HG03575 (cell line): ENCODE results near the gene ANKLE2.
"Not testable (repeated sequence)": the region's sequence is repeated elsewhere in the genome, so short reads cannot be mapped to it uniquely, and the experiment has no call there.

Source experiments
- ATAC-seq: cut with Tn5 transposase; IDR thresholded peaks from one replicate; pipeline ENCODE4 v1.9.1; 2021; ENCODE audit not compliant: unreplicated experiment, insufficient number of reproducible peaks, low FRiP score; ENCODE audit errors: extremely low read depth

Gene ANKLE2

DNA sequence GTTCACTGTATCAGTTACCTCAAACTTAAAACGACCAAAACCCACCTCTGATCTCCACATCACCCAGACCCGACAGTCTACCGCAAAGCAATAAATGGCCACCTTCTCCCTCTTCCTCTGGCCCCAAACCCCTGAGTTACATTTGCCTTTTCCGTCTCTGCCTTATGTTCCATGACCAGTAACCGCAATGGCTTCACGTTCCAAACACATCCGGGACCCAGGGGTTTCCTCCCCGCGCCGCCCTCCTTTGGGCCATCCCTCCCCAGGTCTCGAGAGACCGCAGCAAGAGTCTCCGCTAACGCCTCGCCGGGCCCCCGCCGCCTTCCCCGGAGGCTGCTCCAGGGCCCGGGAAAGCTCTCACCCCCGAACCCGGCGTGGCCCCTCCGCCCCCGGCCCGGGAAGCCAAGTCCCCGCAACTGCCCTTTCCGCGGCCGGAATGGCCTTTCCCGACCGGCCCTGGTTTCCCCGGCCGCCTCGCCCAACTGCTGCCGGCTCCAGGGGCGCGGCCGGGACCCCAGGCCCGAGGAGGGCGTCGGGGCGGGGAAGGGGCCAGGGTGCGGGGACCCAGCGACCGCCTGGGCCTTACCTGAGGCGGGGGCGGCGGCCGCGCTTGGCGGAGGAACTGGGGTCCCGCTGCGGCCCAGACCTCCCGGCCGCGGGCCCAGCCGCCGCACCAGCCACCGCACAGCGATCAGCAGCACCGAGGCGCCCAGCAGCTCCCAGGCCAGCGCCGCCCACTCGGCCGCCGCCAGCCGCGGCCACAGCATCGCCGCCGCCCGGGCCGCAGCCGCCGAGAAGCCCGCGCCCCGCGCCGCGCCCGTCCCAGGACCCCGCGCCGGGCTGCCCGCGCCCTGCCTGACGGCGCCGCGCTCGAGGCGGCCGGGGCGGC is at the start of gene ANKLE2:
Gene ANKLE2 (minus strand): TSS at position 801 of the 889 bp plus-strand sequence. CDS start 34 bp downstream, at position 767.
- ATAC-seq: no peak

DNA sequence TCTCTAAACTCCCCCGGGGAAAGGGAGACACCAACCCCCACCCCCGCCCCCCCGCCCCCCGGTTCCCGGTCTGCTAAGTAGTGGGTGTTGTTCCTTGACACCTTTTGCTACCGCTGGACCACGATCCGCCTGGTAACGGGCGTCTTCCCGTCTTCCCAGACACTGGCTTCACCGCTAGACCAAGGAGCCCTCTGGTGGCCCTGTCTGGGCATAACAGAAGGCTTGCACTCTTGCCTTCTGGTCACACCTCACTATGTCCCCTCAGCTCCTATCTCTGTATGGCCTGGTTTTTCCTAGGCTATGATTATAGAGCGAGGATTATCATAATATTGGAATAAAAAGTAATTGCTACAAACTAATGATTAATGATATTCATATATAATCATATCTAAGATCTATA is 47.8 kb upstream of the ANKLE2 start:
- not testable (repeated sequence) for ATAC-seq

DNA sequence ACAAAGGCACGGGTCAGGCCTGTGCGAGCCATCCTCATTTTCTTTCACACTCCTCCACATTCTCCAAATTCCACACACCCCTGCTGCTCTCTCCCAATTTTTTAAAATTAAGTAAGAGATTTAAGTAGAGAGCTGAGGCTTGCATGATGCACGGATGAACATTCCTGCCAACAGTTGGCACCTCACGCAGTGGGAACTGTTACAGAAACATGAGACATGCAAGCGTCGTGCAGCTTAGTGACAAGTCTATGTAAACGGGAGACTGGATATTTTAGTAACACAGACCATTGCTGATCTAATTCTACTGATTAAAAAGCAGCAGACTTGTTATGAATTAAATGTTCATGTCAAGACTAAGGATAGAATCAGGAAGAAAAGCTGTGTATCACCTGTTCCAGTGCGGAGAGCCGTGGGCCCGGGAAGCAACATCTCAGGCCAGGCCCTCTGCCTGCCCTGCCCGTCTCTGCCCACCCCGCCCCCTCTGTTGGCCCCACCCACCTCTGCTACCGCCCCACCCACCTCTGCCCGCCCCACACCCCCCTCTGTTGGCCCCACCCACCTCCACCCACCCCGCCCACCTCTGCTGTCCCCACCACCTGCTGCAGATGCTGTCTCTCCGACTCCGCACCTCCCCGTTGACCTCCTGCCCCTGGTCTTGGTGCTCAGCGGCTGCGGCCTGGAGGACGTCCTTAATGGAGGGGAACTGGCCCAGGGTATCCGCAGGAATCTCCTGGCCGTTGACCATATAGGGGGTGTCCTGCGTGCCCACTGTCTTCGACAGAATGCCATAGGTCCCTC is 45.9 kb upstream of the ANKLE2 start:
- ATAC-seq: no peak

DNA sequence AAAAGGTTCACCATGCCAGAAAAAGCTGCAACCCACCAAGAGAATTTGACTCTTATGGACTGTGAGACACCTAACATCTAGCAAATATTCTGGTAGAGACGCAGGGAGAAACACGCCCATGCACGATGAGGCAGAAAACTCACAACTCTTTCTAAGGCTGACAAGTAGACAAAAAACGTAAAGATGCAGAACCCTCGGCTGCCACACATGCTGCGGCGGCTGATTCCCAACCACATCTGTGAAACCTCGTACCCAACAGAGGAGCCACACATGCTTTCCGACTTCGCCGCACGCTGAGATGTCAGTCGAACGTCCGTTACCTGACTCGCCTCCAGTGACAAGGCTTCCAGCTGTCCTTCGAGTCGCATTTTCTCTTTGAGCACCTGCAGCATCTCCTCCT is 45.2 kb upstream of the ANKLE2 start:
- no peak for ATAC-seq

DNA sequence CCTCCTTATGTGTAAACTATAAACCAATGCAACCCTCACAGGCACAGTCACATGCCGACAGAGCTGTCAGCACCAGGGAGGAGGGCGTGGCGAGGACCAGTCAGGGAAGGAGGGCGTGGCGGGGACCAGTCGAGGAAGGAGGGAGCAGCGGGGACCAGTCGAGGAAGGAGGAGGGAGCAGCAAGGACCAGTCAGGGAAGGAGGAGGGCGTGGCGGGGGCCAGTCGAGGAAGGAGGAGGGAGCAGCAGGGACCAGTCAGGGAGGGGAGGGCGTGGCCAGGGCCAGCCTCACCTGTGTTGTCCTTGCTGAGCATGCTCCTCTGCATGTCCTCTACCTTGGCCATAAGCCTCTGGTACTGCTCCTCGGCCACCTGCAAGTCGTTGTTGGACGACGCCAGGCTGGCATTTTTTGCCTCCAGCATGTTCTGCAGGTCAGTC is 42.8 kb upstream of the ANKLE2 start:
- ATAC-seq: no peak

DNA sequence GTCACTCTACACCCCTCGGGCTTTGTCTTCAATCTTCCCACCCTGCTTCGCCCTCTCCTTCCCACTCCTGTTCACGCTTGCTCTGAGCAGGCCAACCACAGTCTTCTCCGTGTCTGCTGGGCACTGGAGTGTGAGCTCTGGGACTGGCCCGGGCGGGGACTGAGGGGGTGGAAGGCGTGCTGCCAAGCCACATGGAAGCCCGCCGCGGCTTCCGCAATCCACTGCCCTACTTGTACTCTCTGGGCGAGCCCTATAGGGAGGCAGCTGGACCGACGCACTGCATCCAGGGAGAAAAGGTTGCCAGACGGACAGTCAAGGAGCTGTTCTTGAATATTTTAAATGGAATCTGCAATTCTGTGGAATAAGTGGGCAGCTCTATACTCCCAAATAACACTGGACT is 42.3 kb upstream of the ANKLE2 start:
- no peak for ATAC-seq

DNA sequence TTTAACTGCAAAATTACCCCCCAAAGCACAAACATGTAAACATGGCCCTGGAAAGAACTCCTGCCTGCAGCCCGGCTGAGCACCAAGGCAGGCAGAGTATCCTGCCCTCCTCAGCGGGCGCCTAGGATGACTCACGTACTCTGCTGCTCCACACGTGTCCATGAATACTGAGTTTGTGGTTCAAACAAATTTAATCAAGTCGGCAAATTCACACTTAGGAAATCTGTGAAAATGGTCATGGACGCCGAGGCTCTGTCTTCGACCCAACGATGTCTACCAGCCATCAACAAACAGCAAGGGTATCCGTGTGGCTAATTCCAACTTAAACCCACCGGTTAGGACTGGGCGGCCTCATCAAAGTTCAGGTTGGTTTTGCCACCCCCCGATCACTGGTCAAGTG is 41.5 kb upstream of the ANKLE2 start:
- no peak for ATAC-seq

DNA sequence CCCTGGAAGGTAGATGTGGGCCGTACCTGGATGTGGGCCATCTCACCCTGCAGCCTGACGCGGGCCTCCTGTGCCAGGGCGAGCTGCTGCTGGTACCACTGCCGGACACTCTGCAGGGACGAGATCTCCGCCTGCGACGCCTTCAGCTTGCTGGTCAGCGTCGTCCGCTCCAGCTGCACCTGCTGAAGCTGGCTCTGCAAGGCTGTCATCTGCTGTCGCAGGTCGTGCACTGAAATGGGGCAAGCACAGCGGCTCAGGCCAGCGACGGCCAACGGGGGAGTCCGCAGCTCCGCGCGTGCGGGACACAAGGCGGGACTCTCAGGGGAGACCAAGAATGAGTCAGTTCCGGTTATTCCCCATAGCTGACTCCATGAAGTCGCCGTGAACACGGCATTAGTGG is 40.1 kb upstream of the ANKLE2 start:
- no peak for ATAC-seq

DNA sequence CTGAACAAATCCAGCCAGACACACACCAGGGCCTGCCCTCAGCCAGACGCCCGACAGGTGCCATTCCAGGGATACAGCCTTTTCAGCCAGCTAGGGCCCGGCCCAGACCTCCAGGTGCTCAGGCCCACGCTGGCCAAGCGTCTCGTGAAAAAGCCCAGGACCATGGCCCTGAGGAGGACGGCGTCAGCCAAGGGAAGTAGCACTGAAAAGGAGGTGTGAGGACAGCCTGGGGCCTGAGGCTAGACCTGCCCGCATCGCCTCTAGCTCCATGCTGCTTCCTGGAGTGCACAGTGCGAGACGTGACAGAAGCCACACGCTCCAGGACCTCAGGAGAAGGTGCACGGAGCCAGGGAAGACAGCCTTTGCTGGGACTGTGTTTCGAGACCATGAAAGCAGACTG is 37.2 kb upstream of the ANKLE2 start:
- no peak for ATAC-seq

DNA sequence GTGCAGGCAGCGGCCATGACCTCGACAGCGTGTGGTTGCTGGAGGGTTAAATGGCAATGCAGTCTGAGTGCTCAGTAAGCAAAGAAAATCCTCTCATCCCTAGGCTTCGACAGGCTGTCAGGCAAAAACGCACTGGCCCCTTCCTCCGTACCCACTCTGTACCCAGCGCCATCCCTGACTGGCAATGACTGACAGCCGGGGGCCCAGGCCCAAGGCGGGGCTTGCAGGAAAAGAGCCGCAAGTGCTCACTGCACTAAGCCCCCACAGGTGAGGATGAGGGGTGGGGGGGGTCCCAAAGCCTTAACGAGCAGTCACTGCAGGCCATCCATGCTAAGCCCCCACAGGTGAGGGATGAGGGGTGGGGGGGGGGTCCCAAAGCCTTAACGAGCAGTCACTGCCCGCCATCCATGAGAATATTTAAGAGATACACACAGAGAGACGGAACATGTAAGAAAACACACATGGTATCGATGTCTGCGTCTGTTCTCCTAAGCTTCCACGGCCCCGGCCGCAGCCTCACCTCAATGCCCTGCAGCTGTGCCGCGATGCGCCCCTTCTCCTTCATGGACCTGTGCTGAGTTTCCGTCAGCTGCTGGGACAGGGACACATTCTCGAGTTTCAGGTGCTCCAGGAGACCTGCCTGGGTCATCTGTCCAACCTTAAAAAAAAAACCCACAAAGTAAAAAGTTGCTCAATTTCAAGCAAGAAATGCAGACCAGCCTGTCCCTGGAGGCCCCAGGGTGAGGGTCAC is 36.4 kb upstream of the ANKLE2 start:
- no peak for ATAC-seq

DNA sequence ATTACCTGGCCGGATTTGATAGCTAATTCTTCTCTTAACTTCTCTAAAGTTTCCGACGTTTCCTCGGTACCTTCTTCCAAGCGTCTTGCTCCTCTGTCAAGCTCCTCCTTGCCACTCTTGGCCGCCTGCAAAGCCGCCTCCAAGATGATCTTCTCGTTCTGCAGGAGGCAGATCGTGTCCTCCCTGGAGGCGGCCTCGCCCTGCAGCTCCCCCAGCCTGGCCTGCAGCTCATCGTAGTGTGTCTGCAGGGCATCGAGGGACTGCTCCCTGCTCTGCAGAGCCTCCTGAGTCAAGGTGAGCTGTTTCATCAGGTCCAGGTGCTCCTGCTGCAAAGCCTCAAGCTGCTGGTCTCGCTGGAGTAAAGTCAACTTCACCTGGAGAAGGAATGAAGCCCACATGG is 34.2 kb upstream of the ANKLE2 start:
- ATAC-seq: no peak

DNA sequence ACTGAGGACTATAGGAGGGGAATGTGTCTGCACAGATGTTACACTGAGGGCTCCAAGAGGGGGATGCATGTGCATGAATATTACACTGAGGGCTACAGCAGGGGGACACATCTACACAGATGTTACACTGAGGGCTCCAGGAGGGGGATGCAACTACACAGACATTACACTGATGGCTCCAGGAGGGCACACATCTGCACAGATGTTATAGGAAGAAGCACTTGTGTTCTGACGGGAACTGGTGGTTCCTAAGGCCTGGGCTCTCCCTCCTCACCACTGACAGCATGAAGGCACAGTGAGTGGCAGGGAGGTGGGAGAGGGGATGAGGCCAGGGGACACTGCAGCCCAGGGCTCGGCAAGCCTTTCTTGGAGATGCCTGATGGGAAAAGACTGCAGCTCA is 30.3 kb upstream of the ANKLE2 start:
- ATAC-seq: not testable (repeated sequence)

DNA sequence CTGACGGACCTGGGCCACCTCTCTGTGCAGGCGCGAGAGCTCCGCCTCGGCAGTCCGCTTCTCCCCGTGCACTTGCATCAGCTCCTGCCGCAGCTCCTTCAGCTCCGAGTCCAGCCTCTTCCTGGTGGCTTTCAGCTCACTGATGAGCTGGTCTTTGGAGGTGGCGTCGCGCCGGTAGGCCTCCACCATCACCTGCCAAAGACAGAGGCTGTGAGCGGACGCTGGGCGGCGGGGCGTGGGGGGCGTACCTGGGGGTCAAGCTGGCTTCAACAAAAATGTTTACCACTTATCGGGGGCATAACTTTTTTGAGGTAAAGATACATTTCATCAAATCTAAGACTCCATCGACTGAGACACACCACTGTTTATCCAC is 27.5 kb upstream of the ANKLE2 start:
- ATAC-seq: no peak

DNA sequence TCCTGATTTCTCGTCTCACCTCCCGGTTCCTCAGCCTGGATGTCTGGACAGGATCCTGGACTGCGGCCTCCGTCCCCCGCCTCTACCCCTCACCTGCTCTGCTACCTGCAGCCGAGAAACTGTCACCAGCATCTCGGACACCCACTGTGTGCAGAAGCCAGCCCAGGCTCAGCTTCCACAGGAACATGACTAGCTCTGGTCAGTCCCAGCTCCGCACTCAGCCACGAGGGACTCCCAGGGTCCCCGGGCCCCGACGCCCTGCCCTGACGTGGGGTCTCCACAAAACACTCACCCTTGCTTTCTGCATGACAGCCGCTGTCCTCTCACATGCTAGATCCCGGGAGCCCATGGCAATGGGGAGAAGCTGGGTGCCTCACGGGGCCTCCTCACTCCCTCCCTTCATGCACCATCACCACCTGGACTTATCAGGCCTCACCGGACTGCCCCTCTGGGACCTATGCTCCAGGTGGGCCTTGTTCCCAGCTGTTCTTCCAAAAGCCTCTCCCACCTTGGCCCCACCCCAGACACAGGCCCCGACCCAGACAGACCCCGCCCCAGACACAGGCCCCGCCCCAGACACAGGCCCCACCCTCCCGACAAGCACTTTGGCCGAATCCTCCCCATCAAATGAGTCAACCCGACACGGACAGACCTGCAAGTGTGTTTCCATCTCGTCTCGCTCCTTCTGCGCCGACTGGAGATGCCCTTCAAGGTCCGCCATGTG is 26.9 kb upstream of the ANKLE2 start:
- no peak for ATAC-seq

DNA sequence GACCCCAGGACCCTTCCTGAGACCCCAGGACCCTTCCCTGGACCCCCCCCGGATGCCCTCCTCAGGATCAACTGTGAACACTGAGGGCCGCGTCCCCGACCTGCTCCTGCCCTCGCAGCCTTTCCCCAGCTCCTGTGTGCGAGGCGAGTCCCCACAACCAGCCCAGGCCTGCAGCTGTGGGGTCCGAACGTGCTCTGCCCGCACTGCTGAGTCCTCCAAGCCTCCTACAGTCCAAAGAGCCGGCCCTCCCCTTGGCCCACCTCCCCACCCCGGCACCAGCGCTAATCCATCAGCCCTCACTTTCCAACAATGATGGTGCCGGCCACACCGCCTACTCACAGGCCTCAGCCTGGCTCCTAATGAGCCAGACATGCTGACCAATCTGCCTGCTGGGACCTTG is 26.2 kb upstream of the ANKLE2 start:
- ATAC-seq: no peak

DNA sequence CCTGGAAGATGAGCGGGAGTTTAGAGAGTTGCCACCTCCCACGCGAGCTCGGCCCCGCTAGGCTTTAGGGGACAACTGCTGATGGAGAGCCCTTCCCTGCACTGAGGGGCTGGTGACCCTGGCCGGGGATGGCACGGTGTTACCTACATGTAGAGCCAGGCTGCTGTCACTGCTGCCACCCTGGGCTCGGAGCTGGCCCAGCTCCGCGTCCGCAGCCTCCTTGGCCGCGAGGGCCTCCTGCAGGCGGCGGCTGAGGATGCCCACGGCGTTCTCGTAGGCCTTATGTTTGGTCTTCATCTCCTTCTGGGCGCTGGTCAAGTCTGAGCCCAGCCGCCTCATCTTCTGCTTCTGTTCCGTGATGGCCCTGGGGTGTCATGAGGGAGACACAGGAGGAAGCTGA is 24.6 kb upstream of the ANKLE2 start:
- ATAC-seq: no peak

DNA sequence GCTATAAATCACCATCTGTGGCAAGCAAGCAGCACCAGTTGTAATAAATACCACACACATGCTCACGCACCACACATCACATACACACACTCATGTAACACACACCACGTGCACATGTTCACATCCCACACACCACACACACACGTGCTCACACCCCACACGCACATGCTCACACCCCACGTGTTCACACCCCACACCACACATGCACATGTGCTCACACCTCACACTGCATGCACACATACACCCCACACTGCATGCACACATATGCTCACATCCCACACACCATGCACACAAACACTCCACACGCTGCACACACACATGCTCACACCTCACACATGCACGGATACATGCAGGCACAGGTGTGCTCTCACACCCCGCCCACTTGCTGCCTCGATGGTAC is 22.9 kb upstream of the ANKLE2 start:
- ATAC-seq: no peak

DNA sequence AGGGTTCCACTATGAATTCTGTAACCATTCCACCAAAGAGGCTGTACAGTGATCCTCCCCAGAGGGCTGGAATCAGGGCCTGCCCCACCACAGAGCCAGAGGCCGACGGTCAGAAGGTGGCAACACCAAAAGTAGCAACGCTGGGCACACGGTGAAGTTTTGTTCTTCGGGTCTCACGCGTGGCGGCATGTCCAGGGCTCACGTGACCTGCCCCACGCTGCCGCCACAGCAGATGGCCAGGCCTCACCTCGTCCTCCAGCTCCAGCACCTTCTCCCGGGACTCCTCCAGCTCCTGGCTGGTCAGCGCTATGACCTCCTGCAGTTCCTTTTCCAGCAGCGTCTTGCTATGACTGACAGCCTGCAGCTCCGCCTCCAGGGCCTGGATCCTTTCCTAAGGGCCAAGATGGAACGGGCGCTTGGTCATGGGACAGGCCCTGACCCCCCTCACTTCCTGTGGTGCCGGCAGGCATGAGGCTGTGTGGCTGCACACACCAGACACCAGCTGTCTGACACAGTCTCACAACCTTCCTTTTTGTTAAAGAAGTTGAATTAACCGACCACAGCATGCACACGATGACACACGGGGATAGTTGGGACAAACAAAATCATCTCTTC is 22.4 kb upstream of the ANKLE2 start:
- ATAC-seq: no peak

DNA sequence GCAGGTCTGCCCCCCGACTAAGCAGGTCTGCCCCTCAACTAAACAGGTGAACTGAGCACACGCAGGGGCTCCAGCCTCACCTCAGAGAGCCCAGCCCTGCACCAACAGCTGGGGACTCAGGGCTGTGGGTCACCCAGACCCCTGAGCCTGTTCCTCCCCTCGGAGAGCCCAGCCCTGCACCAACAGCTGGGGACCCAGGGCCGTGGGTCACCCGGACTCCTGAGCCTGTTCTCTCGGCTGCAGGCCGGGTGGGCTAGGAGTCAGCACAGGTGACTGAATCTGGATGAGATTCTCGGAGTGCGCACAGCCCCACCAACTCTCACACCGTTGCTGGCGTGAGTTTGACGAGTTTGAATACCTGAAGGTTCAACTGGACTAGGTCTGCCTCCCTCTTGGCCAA is 20.3 kb upstream of the ANKLE2 start:
- ATAC-seq: no peak
